ENCODE results near the gene HBZ. TPM values are rescaled to one million over a fixed set of nuclear protein-coding genes. Genes with fewer than 3 reads are reported as not detected.

HBZ gene
- total RNA-seq (2014; rRNA removed) (not detected in 2 replicates), Bru-seq, nascent RNA (not detected), BruChase-seq, experiment 1, labeled RNA remaining after a 6-hour chase (not detected), BruChase-seq, experiment 2, labeled RNA remaining after a 2-hour chase (percentile 17 among the genes with signal in this experiment)
- long read RNA-seq = 0 reads

DNA sequence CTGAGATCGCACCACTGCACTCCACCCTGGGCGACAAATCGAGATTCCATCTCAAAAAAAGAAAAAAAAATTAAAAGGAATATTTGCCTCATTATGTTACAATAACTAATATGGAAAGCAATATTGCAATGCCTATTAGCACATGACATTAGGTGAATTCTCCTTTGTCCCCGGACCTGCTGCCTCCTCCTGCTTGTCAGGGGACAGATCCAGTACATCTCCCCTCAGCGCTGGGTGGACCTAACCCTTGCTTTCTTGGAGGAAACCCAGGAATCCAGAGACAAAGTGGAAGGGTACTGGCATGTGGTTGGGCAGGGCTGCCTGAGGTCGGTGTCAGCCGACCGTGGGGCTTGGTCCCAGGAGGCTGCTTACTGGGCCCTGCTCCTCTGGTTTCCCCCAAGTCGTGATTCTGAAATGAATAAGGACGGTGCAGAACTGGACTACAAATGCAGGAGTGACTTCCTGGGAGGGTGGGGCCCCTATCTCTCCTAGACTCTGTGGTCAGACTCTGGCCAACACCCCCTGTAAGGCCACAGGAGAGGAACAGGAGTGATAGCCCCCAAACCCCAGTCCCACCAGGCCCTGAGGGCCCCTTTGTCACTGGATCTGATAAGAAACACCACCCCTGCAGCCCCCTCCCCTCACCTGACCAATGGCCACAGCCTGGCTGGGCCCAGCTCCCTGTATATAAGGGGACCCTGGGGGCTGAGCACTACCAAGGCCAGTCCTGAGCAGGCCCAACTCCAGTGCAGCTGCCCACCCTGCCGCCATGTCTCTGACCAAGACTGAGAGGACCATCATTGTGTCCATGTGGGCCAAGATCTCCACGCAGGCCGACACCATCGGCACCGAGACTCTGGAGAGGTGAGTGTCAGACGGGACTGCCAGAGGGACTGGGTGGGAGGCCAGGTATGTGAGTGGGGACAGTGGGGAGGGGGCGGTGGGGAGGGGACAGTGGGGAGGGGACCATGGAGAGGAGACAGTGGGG is at the start of gene HBZ:
TSS of gene HBZ (plus strand) at position 504 of the 988 bp plus-strand sequence. CDS start at position 770, 266 bp downstream.
- no peak for DNase-seq
- Histone ChIP-seq H3K27me3 (ENCODE audit: low read length) (no peaks in the 10 kb centered on the region), H3F3A (ENCODE audit: low read length, unreplicated experiment) (no peaks in the 10 kb centered on the region), H4K20me1 (ENCODE audit: low read length) (no peaks in the 10 kb centered on the region), H3K9ac (ENCODE audit: low read length) (no peak within 1 kb of the TSS), H3K9me2 (replicated peaks; ENCODE audit: low read length) (no peaks in the 10 kb centered on the region), H3K4me3 (ENCODE audit: low read length) (no peak within 1 kb of the TSS), H3K9me3 (ENCODE audit: low read length) (no peaks in the 10 kb centered on the region), H3K27ac (ENCODE audit: low read length) (no peak within 1 kb of the TSS), H2AFZ (ENCODE audit: low read length) (no peak within 1 kb of the TSS), H3K36me3 (ENCODE audit: low read depth, low read length) (no peaks in the 10 kb centered on the region), H3K4me1 (ENCODE audit: insufficient read depth, low read length) (peaks cover 7% of the 10 kb centered on the region; the same call in 1 of the 2 replicates), H3K79me2 (ENCODE audit: low read length) (no peaks in the 10 kb centered on the region), H3K4me2 (ENCODE audit: low read length) (no peak within 1 kb of the TSS)
- intact Hi-C loops (cut with micrococcal nuclease) = no loop called here
- POLR2A ChIA-PET (ENCODE audit: unreplicated experiment) = no interaction called here
- BruUV-seq (replicated peaks) = no TSS peak
- no peak for ATAC-seq
- TF ChIP-seq EZH2 (IDR thresholded peaks at IDR 0.05; ENCODE audit: low read length, unreplicated experiment) (no peak), EZH2phosphoT487 (IDR thresholded peaks at IDR 0.05; ENCODE audit: borderline replicate concordance, low read length) (no peak)
- TF ChIP-seq, protein P1, sequence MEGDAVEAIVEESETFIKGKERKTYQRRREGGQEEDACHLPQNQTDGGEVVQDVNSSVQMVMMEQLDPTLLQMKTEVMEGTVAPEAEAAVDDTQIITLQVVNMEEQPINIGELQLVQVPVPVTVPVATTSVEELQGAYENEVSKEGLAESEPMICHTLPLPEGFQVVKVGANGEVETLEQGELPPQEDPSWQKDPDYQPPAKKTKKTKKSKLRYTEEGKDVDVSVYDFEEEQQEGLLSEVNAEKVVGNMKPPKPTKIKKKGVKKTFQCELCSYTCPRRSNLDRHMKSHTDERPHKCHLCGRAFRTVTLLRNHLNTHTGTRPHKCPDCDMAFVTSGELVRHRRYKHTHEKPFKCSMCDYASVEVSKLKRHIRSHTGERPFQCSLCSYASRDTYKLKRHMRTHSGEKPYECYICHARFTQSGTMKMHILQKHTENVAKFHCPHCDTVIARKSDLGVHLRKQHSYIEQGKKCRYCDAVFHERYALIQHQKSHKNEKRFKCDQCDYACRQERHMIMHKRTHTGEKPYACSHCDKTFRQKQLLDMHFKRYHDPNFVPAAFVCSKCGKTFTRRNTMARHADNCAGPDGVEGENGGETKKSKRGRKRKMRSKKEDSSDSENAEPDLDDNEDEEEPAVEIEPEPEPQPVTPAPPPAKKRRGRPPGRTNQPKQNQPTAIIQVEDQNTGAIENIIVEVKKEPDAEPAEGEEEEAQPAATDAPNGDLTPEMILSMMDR (conservative IDR thresholded peaks at IDR 0.05; ENCODE audit: low read depth, low read length) = no peak
- CTCF ChIA-PET = no interaction called here

DNA sequence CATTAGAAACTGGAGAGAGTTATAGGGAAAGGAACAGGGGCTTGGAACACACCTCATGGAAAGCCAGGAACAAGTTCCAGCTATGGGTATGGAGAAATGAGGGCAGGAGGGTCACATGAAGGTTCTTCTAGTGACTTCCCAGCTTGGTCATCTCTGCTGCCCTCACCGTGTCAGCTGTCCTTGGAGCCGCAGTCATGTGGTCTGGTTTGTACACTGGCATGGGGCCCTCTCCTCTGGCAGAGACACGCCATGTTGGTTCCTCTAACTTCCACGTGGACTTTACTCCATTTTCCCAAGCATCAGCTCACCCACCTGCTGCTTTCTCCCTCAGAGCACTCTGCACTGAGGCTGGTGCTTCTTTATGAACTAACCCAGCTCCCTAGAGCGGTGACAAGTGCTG is 48.1 kb upstream of the HBZ start:
- no peak overlapping the region for H3K9ac ChIP-seq (ENCODE audit: low read length)
- no peaks in the 10 kb centered on the region for H3F3A ChIP-seq (ENCODE audit: low read length, unreplicated experiment)
- ATAC-seq (no peak), DNase-seq (no peak)
- intact Hi-C loops (cut with micrococcal nuclease) = no loop called here
- H3K4me1 ChIP-seq (ENCODE audit: insufficient read depth, low read length) = peaks cover 2% of the 10 kb centered on the region; the same call in 1 of the 2 replicates
- TF ChIP-seq EZH2phosphoT487 (IDR thresholded peaks at IDR 0.05; ENCODE audit: borderline replicate concordance, low read length) (no peak), EZH2 (IDR thresholded peaks at IDR 0.05; ENCODE audit: low read length, unreplicated experiment) (no peak)
- TF ChIP-seq, protein P1 (conservative IDR thresholded peaks at IDR 0.05; ENCODE audit: low read depth, low read length) = no peak
- BruUV-seq (replicated peaks) = no TSS peak
- peaks cover 3% of the 10 kb centered on the region; the same call in 1 of the 2 replicates for H3K36me3 ChIP-seq (ENCODE audit: low read depth, low read length)
- no peaks in the 10 kb centered on the region for H3K79me2 ChIP-seq (ENCODE audit: low read length)
- POLR2A ChIA-PET (ENCODE audit: unreplicated experiment) = no interaction called here
- H3K27me3 ChIP-seq (ENCODE audit: low read length) = no peaks in the 10 kb centered on the region
- no peak overlapping the region for H3K4me3 ChIP-seq (ENCODE audit: low read length)
- H3K4me2 ChIP-seq (ENCODE audit: low read length) = no peak overlapping the region
- no peak overlapping the region for H3K27ac ChIP-seq (ENCODE audit: low read length)
- H2AFZ ChIP-seq (ENCODE audit: low read length) = no peak overlapping the region
- no peaks in the 10 kb centered on the region for H3K9me2 ChIP-seq (replicated peaks; ENCODE audit: low read length)
- H4K20me1 ChIP-seq (ENCODE audit: low read length) = no peaks in the 10 kb centered on the region
- CTCF ChIA-PET = no interaction called here
- no peaks in the 10 kb centered on the region for H3K9me3 ChIP-seq (ENCODE audit: low read length)
